ENCODE measurements around the gene GLTP. TPM values are rescaled to one million over a fixed set of nuclear protein-coding genes. Genes with fewer than 3 reads are reported as not detected.

The GLTP gene
- total RNA-seq, 2 donors from 2014 or later: 15.2 to 20.9 TPM

DNA sequence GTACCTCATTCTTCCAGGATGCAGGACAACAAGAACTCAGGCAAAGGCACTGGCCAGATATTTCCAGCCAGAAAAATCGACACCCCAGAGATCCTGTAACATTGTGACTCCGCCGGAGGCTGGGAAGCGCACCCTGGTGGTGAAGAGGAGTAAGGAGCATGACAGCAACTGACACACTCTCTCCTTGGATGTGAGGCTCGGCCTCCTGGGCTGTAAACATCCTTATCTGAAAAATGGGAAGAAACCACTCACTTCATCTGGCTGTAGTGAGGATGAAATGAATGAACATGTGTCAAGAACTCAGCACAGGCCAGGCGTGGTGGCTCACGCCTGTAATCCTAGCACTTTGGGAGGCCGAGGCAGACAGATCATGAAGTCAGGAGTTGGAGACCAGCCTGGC lies 47.3 kb upstream of the GLTP start:
- Mint-ChIP-seq H3K27ac (peak overlapping the region; percentile 37), H3K36me3 (ENCODE audit: low read depth) (peaks cover 28% of the 10 kb centered on the region), H3K9me3 (no peaks in the 10 kb centered on the region), H3K27me3 (ENCODE audit: insufficient read depth) (no peaks in the 10 kb centered on the region), H3K4me1 (peaks cover 6% of the 10 kb centered on the region), H3K4me3 (no peak overlapping the region)
- no peaks in the 10 kb centered on the region for H3K27me3 ChIP-seq (ENCODE audit: control insufficient read depth, insufficient read depth, low read length, poor library complexity, severe bottlenecking)
- H3K9me3 ChIP-seq (ENCODE audit: control insufficient read depth, low read length): no peaks in the 10 kb centered on the region
- H3K4me3 ChIP-seq (ENCODE audit: low read length): no peak overlapping the region
- no peaks in the 10 kb centered on the region for H3K4me1 ChIP-seq (ENCODE audit: control insufficient read depth, insufficient read depth, low read length)
- no peak overlapping the region for H3K9ac ChIP-seq (ENCODE audit: extremely low read depth, low read length, poor library complexity, severe bottlenecking)
- H3K36me3 ChIP-seq (ENCODE audit: control insufficient read depth, insufficient read depth, low read length): peaks cover 35% of the 10 kb centered on the region
- WGBS, 2 experiments (ENCODE audit: insufficient coverage in 1 of 2, insufficient read length in 1 of 2): 77 to 84% methylated on average over 5 to 8 of the region's 8 CpGs
- peak; percentile 85 for DNase-seq
- TF ChIP-seq, protein P1, sequence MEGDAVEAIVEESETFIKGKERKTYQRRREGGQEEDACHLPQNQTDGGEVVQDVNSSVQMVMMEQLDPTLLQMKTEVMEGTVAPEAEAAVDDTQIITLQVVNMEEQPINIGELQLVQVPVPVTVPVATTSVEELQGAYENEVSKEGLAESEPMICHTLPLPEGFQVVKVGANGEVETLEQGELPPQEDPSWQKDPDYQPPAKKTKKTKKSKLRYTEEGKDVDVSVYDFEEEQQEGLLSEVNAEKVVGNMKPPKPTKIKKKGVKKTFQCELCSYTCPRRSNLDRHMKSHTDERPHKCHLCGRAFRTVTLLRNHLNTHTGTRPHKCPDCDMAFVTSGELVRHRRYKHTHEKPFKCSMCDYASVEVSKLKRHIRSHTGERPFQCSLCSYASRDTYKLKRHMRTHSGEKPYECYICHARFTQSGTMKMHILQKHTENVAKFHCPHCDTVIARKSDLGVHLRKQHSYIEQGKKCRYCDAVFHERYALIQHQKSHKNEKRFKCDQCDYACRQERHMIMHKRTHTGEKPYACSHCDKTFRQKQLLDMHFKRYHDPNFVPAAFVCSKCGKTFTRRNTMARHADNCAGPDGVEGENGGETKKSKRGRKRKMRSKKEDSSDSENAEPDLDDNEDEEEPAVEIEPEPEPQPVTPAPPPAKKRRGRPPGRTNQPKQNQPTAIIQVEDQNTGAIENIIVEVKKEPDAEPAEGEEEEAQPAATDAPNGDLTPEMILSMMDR (conservative IDR thresholded peaks at IDR 0.05): peak; percentile 82
- no peak overlapping the region for H3K27ac ChIP-seq (ENCODE audit: low read depth, low read length)

DNA sequence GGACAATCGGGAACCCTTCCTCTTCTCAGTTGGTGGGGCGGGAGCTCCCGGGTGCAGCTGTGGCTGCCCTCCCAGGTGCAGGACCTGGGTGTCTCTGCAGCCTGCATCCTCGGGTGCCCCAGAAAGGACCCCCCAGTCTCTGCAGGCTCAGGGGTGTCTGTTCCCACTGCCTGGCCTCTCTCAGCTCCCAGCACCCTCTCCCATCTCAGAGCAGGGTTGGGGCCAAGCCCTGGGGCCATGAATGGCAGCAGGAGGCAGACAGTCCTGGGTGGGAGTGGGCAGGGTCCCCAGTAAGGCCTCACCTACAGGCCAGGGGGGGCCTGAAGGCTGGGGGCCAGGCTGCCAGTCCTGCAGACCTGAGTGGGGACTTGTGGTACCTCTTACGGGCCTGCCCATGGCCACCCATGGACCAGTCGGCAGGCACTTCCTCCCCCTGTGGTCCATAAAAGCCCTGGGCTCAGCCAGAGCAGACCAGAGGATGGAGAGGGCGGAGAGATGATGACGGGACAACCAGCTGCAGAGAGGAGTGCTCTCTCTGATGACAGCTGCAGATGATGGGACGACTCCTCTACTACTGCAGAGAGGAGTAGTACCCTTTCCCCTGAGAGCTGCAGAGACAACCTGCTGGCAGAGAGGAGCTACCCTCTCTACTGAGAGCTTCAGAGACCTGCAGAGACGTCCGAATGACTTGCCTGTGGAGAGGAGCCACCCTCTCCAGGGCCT lies 46.3 kb upstream of the GLTP start:
- Histone ChIP-seq H3K4me1 (ENCODE audit: control insufficient read depth, insufficient read depth, low read length) (no peaks in the 10 kb centered on the region), H3K4me3 (ENCODE audit: low read length) (no peak overlapping the region), H3K27ac (ENCODE audit: low read depth, low read length) (no peak overlapping the region), H3K9me3 (ENCODE audit: control insufficient read depth, low read length) (no peaks in the 10 kb centered on the region), H3K9ac (ENCODE audit: extremely low read depth, low read length, poor library complexity, severe bottlenecking) (no peak overlapping the region), H3K27me3 (ENCODE audit: control insufficient read depth, insufficient read depth, low read length, poor library complexity, severe bottlenecking) (no peaks in the 10 kb centered on the region), H3K36me3 (ENCODE audit: control insufficient read depth, insufficient read depth, low read length) (peaks cover 26% of the 10 kb centered on the region)
- no peaks in the 10 kb centered on the region for H3K9me3 Mint-ChIP-seq
- TF ChIP-seq, protein P1 (conservative IDR thresholded peaks at IDR 0.05): no peak
- H3K4me3 Mint-ChIP-seq: no peak overlapping the region
- H3K36me3 Mint-ChIP-seq (ENCODE audit: low read depth): peaks cover 19% of the 10 kb centered on the region
- DNase-seq: no peak
- no peaks in the 10 kb centered on the region for H3K27me3 Mint-ChIP-seq (ENCODE audit: insufficient read depth)
- H3K4me1 Mint-ChIP-seq: peaks cover 6% of the 10 kb centered on the region
- no peak overlapping the region for H3K27ac Mint-ChIP-seq
- WGBS, 2 experiments (ENCODE audit: insufficient coverage in 1 of 2, insufficient read length in 1 of 2): 90 to 93% methylated on average over 9 to 11 of the region's 11 CpGs

- Histone ChIP-seq H3K36me3 (ENCODE audit: control insufficient read depth, insufficient read depth, low read length) (peaks cover 22% of the 10 kb centered on the region), H3K4me1 (ENCODE audit: control insufficient read depth, insufficient read depth, low read length) (no peaks in the 10 kb centered on the region), H3K9me3 (ENCODE audit: control insufficient read depth, low read length) (no peaks in the 10 kb centered on the region), H3K27ac (ENCODE audit: low read depth, low read length) (no peak overlapping the region), H3K4me3 (ENCODE audit: low read length) (no peak overlapping the region), H3K27me3 (ENCODE audit: control insufficient read depth, insufficient read depth, low read length, poor library complexity, severe bottlenecking) (no peaks in the 10 kb centered on the region), H3K9ac (ENCODE audit: extremely low read depth, low read length, poor library complexity, severe bottlenecking) (no peak overlapping the region)
- peaks cover 6% of the 10 kb centered on the region for H3K4me1 Mint-ChIP-seq
- H3K4me3 Mint-ChIP-seq: no peak overlapping the region
- no peaks in the 10 kb centered on the region for H3K9me3 Mint-ChIP-seq
- TF ChIP-seq, protein P1 (conservative IDR thresholded peaks at IDR 0.05): no peak
- no peak for DNase-seq
- H3K36me3 Mint-ChIP-seq (ENCODE audit: low read depth): peaks cover 18% of the 10 kb centered on the region
- WGBS, 2 experiments (ENCODE audit: insufficient coverage in 1 of 2, insufficient read length in 1 of 2): 79 to 86% methylated on average over 4 to 8 of the region's 8 CpGs
- no peak overlapping the region for H3K27ac Mint-ChIP-seq
- H3K27me3 Mint-ChIP-seq (ENCODE audit: insufficient read depth): no peaks in the 10 kb centered on the region
Measured at GRCh38 chr12:109926016-109926415, 45.7 kb upstream of the GLTP start.
